ENCODE measurements around the gene ST6GALNAC5. TPM values are rescaled to one million over a fixed set of nuclear protein-coding genes. Genes with fewer than 3 reads are reported as not detected.

Gene ST6GALNAC5
- total RNA-seq, 2 experiments from 2014 or later = not detected

- no peaks in the 10 kb centered on the region for H3K4me1 ChIP-seq (ENCODE audit: insufficient read depth, low read length)
- no peak for DNase-seq
- Mint-ChIP-seq H3K36me3 (ENCODE audit: low read depth) (no peaks in the 10 kb centered on the region), H3K9me3 (no peaks in the 10 kb centered on the region), H3K4me3 (no peak overlapping the region), H3K27me3 (peaks cover 10% of the 10 kb centered on the region), H3K4me1 (ENCODE audit: low read depth) (no peaks in the 10 kb centered on the region), H3K27ac (no peak overlapping the region)
- ChIA-PET POLR2A (no interaction called here), CTCF (no interaction called here)
- no peak overlapping the region for H3K4me3 ChIP-seq (ENCODE audit: low read length)
- no peak for ATAC-seq (ENCODE audit: poor library complexity)
- no peak overlapping the region for H3K27ac ChIP-seq (ENCODE audit: low read depth in 1 of 2, low read length in 2 of 2)
- H3K9me3 ChIP-seq (ENCODE audit: control insufficient read depth in 1 of 2, insufficient read depth in 1 of 2, low read length in 2 of 2) = no peaks in the 10 kb centered on the region
- intact Hi-C loops (cut with DNase I, micrococcal nuclease) = no loop called here
- H3K36me3 ChIP-seq (ENCODE audit: insufficient read depth, low read length) = no peaks in the 10 kb centered on the region
- TF ChIP-seq CTCF (IDR thresholded peaks at IDR 0.05) = no peak
- H3K27me3 ChIP-seq (ENCODE audit: control insufficient read depth in 1 of 2, insufficient read depth in 2 of 2, low read length in 2 of 2) = peaks cover 0 to 3% of the 10 kb centered on the region in 2 experiments
Measured at GRCh38 chr1:77065693-77066342, 198.5 kb downstream of the ST6GALNAC5 start.

- intact Hi-C loops (cut with DNase I, micrococcal nuclease) = no loop called here
- H3K27ac ChIP-seq (ENCODE audit: low read depth in 1 of 2, low read length in 2 of 2) = no peak overlapping the region
- H3K36me3 ChIP-seq (ENCODE audit: insufficient read depth, low read length) = no peaks in the 10 kb centered on the region
- no peak for TF ChIP-seq CTCF (IDR thresholded peaks at IDR 0.05)
- no peaks in the 10 kb centered on the region for H3K4me1 ChIP-seq (ENCODE audit: insufficient read depth, low read length)
- no peak for DNase-seq
- CTCF ChIA-PET = no interaction called here
- POLR2A ChIA-PET = no interaction called here
- Mint-ChIP-seq H3K4me1 (ENCODE audit: low read depth) (no peaks in the 10 kb centered on the region), H3K4me3 (no peak overlapping the region), H3K27me3 (peaks cover 10% of the 10 kb centered on the region), H3K27ac (no peak overlapping the region), H3K9me3 (no peaks in the 10 kb centered on the region), H3K36me3 (ENCODE audit: low read depth) (no peaks in the 10 kb centered on the region)
- no peak for ATAC-seq (ENCODE audit: poor library complexity)
- H3K4me3 ChIP-seq (ENCODE audit: low read length) = no peak overlapping the region
- no peaks in the 10 kb centered on the region for H3K27me3 ChIP-seq (ENCODE audit: control insufficient read depth in 1 of 2, insufficient read depth in 2 of 2, low read length in 2 of 2)
- no peaks in the 10 kb centered on the region for H3K9me3 ChIP-seq (ENCODE audit: control insufficient read depth in 1 of 2, insufficient read depth in 1 of 2, low read length in 2 of 2)
Measured at GRCh38 chr1:77068013-77068412, 200.7 kb downstream of the ST6GALNAC5 start.

GRCh38 chr1:77076759-77077158 lies 209.5 kb downstream of the ST6GALNAC5 start:
- ChIA-PET POLR2A (no interaction called here), CTCF (no interaction called here)
- H3K27ac Mint-ChIP-seq = no peak overlapping the region
- ATAC-seq (ENCODE audit: poor library complexity) (no peak), DNase-seq (no peak)
- Histone ChIP-seq H3K9me3 (ENCODE audit: control insufficient read depth in 1 of 2, insufficient read depth in 1 of 2, low read length in 2 of 2) (no peaks in the 10 kb centered on the region), H3K36me3 (ENCODE audit: insufficient read depth, low read length) (no peaks in the 10 kb centered on the region), H3K27me3 (ENCODE audit: control insufficient read depth in 1 of 2, insufficient read depth in 2 of 2, low read length in 2 of 2) (no peaks in the 10 kb centered on the region), H3K4me1 (ENCODE audit: insufficient read depth, low read length) (no peaks in the 10 kb centered on the region), H3K4me3 (ENCODE audit: low read length) (no peak overlapping the region), H3K27ac (ENCODE audit: low read depth in 1 of 2, low read length in 2 of 2) (no peak overlapping the region)
- no peaks in the 10 kb centered on the region for H3K36me3 Mint-ChIP-seq (ENCODE audit: low read depth)
- no peaks in the 10 kb centered on the region for H3K9me3 Mint-ChIP-seq
- H3K4me1 Mint-ChIP-seq (ENCODE audit: low read depth) = no peaks in the 10 kb centered on the region
- intact Hi-C loops (cut with DNase I, micrococcal nuclease) = no loop called here
- TF ChIP-seq CTCF (IDR thresholded peaks at IDR 0.05) = no peak
- H3K27me3 Mint-ChIP-seq = peaks cover 7% of the 10 kb centered on the region
- no peak overlapping the region for H3K4me3 Mint-ChIP-seq
